HCT116 (cell line): ENCODE results near the gene ERBB4. TPM values are rescaled to one million over a fixed set of nuclear protein-coding genes. Genes with fewer than 3 reads are reported as not detected.

Experiments
- ATAC-seq: fragments of 200-7000 bp; cut with Tn5 transposase; 2 replicates; pipeline ENCODE4 v1.9.1; 2020; ENCODE audit warnings: mild to moderate bottlenecking, moderate library complexity
- BruUV-seq: library from RNA; stranded (reverse); fragments of 400-500 nt; replicated peaks from 2 replicates; lab custom pipeline; 2021; lab: Mats Ljungman, UMichigan
- CTCF ChIA-PET: fragments of 300-600 bp; sonication (Branson Sonifier 250); formaldehyde crosslinking; loops from one replicate; lab custom pipeline; 2021; ENCODE audit warnings: antibody characterized with exemption; lab: Charles Lee
- POLR2A ChIA-PET: fragments of 300-600, 350-600 bp; sonication (Branson Sonifier 250); formaldehyde crosslinking; loops from one replicate; lab custom pipeline; 2021; ENCODE audit warnings: antibody characterized with exemption; lab: Charles Lee
- RAD21 ChIA-PET, 2 experiments: fragments of 300-600 bp; sonication (Branson Sonifier 250); formaldehyde crosslinking; loops; one replicate each; lab custom pipeline; 2023; ENCODE audit warnings: low total read pairs in 2 of 2; ENCODE audit not compliant: uncharacterized antibody in 2 of 2, unreplicated experiment in 2 of 2, low non-redundant PET in 1 of 2; lab: Charles Lee
- DNase-seq: peaks from one replicate; pipeline ENCODE4 v3.0.0-alpha.2; 2010; ENCODE audit warnings: low read depth, low spot score
- H2AFZ ChIP-seq: fragments of 200-600 bp; shearing (Covaris generic), sonication (generic); 2 replicates; pipeline ENCODE4 v1.6.1; 2017; ENCODE audit warnings: low read depth, mixed run types, mixed read lengths, antibody characterized with exemption, low read length; ENCODE audit not compliant: poor library complexity, severe bottlenecking
- H3K27ac ChIP-seq: 2 replicates; pipeline ENCODE4 v1.5.1; 2012; ENCODE audit warnings: low read depth, low read length
- H3K27me3 ChIP-seq: fragments of 200-600 bp; sonication (generic); 2 replicates; pipeline ENCODE4 v1.6.1; 2016; ENCODE audit warnings: mixed run types, low read length, mixed read lengths; ENCODE audit not compliant: insufficient read depth
- H3K36me3 ChIP-seq, 2 experiments: fragments of 200-500 bp in 1 of 2; fragments of 200-600 bp in 1 of 2; sonication (Bioruptor generic) in 1 of 2; sonication (generic) in 1 of 2; 2 replicates each; pipeline versions ENCODE4 v1.5.1 to v1.6.1; 2014 to 2016; ENCODE audit warnings: low read length in 2 of 2, inconsistent platforms in 1 of 2, mixed read lengths in 1 of 2, mixed run types in 1 of 2; ENCODE audit not compliant: insufficient read depth in 2 of 2, control insufficient read depth in 1 of 2
- H3K4me1 ChIP-seq, 2 experiments: fragments of 200-600 bp in 1 of 2; sonication (generic) in 1 of 2; 2 replicates each; pipeline versions ENCODE4 v1.5.1 to v1.6.1; 2012 to 2017; ENCODE audit warnings: low read length in 2 of 2, inconsistent platforms in 1 of 2, mild to moderate bottlenecking in 1 of 2, mixed read lengths in 1 of 2, mixed run types in 1 of 2, moderate library complexity in 1 of 2; ENCODE audit not compliant: insufficient read depth in 2 of 2, control insufficient read depth in 1 of 2
- H3K4me2 ChIP-seq: fragments of 200-600 bp; sonication (generic); 2 replicates; pipeline ENCODE4 v1.6.1; 2017; ENCODE audit warnings: mixed run types, low read length, mixed read lengths
- H3K4me3 ChIP-seq, 2 experiments: fragments of 200-600 bp in 1 of 2; sonication (generic) in 1 of 2; replicated peaks in 1 of 2; 2 replicates each; pipeline ENCODE4 v1.5.1; 2011 to 2016; ENCODE audit warnings: low read length in 2 of 2, control low read depth in 1 of 2, low read depth in 1 of 2, mild to moderate bottlenecking in 1 of 2, mixed read lengths in 1 of 2, mixed run types in 1 of 2
- H3K79me2 ChIP-seq: fragments of 200-600 bp; sonication (generic); 2 replicates; pipeline ENCODE4 v1.6.1; 2017; ENCODE audit warnings: mild to moderate bottlenecking, mixed run types, low read length, moderate library complexity, mixed read lengths; ENCODE audit not compliant: insufficient read depth
- H3K9ac ChIP-seq: fragments of 200-600 bp; sonication (generic); 2 replicates; pipeline ENCODE4 v1.6.1; 2016; ENCODE audit warnings: low read length, mixed read lengths
- H3K9me2 ChIP-seq: fragments of 200-600 bp; sonication (generic), shearing (Covaris generic); 2 replicates; pipeline ENCODE4 v1.6.1; 2017; ENCODE audit warnings: mixed run types, mild to moderate bottlenecking, moderate library complexity; ENCODE audit not compliant: insufficient read depth
- H3K9me3 ChIP-seq, 2 experiments: fragments of 200-500 bp in 1 of 2; fragments of 200-600 bp in 1 of 2; sonication (Bioruptor generic) in 1 of 2; sonication (generic) in 1 of 2; 2 replicates each; pipeline ENCODE4 v1.6.1; 2014 to 2017; ENCODE audit warnings: low read length in 2 of 2, mixed read lengths in 2 of 2, inconsistent platforms in 1 of 2, low read depth in 1 of 2, mild to moderate bottlenecking in 1 of 2, mixed run types in 1 of 2, moderate library complexity in 1 of 2; ENCODE audit not compliant: control insufficient read depth in 1 of 2, insufficient read depth in 1 of 2
- H4K20me1 ChIP-seq: fragments of 200-600 bp; sonication (generic), shearing (Covaris generic); 2 replicates; pipeline ENCODE4 v1.6.1; 2017; ENCODE audit warnings: mixed run types, mild to moderate bottlenecking, moderate library complexity; ENCODE audit not compliant: insufficient read depth
- CBX3 ChIP-seq: IDR thresholded peaks from 2 replicates; pipeline ENCODE4 v1.6.1; 2012; ENCODE audit warnings: low read depth
- CEBPB ChIP-seq: IDR thresholded peaks from 2 replicates; pipeline ENCODE4 v1.6.1; 2012; ENCODE audit warnings: low read depth
- EGR1 ChIP-seq: IDR thresholded peaks from 2 replicates; pipeline ENCODE4 v1.6.1; 2012; ENCODE audit warnings: low read depth
- ELF1 ChIP-seq: IDR thresholded peaks from 2 replicates; pipeline ENCODE4 v1.6.1; 2012; ENCODE audit warnings: low read depth, borderline replicate concordance
- EZH2 ChIP-seq: fragments of 200-600 bp; sonication (generic); IDR thresholded peaks from 2 replicates; pipeline ENCODE4 v1.6.1; 2017; ENCODE audit warnings: antibody characterized with exemption, mixed run types
- FOSL1 ChIP-seq: IDR thresholded peaks from 2 replicates; pipeline ENCODE4 v1.6.1; 2012; ENCODE audit warnings: low read depth
- JUND ChIP-seq: IDR thresholded peaks from 2 replicates; pipeline ENCODE4 v1.6.1; 2012
- POLR2A ChIP-seq: IDR thresholded peaks from 2 replicates; pipeline ENCODE4 v1.7.0; 2011; ENCODE audit warnings: borderline replicate concordance; ENCODE audit not compliant: insufficient read depth, insufficient read length; ENCODE audit errors: extremely low read depth
- POLR2AphosphoS5 ChIP-seq: IDR thresholded peaks from 2 replicates; pipeline ENCODE4 v1.6.1; 2011; ENCODE audit warnings: mild to moderate bottlenecking, low read depth, low read length, moderate library complexity
- RAD21 ChIP-seq: IDR thresholded peaks from 2 replicates; pipeline ENCODE4 v1.6.1; 2012; ENCODE audit warnings: low read depth, mild to moderate bottlenecking
- SIN3A ChIP-seq: IDR thresholded peaks from 2 replicates; pipeline ENCODE4 v1.6.1; 2012; ENCODE audit warnings: low read depth
- SP1 ChIP-seq: IDR thresholded peaks from 2 replicates; pipeline ENCODE4 v1.6.1; 2012; ENCODE audit warnings: low read depth
- SRF ChIP-seq: IDR thresholded peaks from 2 replicates; pipeline ENCODE4 v1.6.1; 2012; ENCODE audit warnings: low read depth
- TCF7L2 ChIP-seq: IDR thresholded peaks from 2 replicates; pipeline ENCODE4 v1.7.0; 2011; ENCODE audit warnings: borderline replicate concordance, inconsistent platforms; ENCODE audit not compliant: insufficient read depth, insufficient read length; ENCODE audit errors: extremely low read depth
- YY1 ChIP-seq: IDR thresholded peaks from 2 replicates; pipeline ENCODE4 v1.6.1; 2011; ENCODE audit warnings: low read length, low read depth, moderate library complexity, mild to moderate bottlenecking; ENCODE audit not compliant: insufficient replicate concordance; ENCODE audit errors: extremely low read depth
- ZNF274 ChIP-seq: fragments of 200-500 bp; sonication (Bioruptor generic); IDR thresholded peaks from 2 replicates; pipeline ENCODE4 v1.6.1; 2014; ENCODE audit warnings: mild to moderate bottlenecking, low read depth, low read length, inconsistent platforms
- intact Hi-C: fragments of 100-400 bp; cut with micrococcal nuclease; formaldehyde crosslinking; loops from 2 replicates; pipeline ENCODE4 v1.10.0; 2022
- total RNA-seq: library from RNA; stranded (reverse); gene quantifications from one replicate; pipeline ENCODE4 v1.2.1, GENCODE V29; 2021; ENCODE audit not compliant: unreplicated experiment
- TF ChIP-seq, protein P1 (sequence below): IDR thresholded peaks from 2 replicates; pipeline ENCODE4 v1.6.1; 2012; ENCODE audit warnings: low read depth
- TF ChIP-seq, protein P2 (sequence below): IDR thresholded peaks from 2 replicates; pipeline ENCODE4 v1.6.1; 2012
- TF ChIP-seq, protein P3 (sequence below): IDR thresholded peaks from 2 replicates; pipeline ENCODE4 v1.6.1; 2011; ENCODE audit warnings: mild to moderate bottlenecking, low read length, moderate library complexity; ENCODE audit not compliant: insufficient replicate concordance; ENCODE audit errors: extremely low read depth
- TF ChIP-seq, protein P4 (sequence below): IDR thresholded peaks from 2 replicates; pipeline ENCODE4 v1.6.1; 2012

ERBB4 gene
- total RNA-seq, 1 experiment from 2014 or later: 0.10 TPM

DNA sequence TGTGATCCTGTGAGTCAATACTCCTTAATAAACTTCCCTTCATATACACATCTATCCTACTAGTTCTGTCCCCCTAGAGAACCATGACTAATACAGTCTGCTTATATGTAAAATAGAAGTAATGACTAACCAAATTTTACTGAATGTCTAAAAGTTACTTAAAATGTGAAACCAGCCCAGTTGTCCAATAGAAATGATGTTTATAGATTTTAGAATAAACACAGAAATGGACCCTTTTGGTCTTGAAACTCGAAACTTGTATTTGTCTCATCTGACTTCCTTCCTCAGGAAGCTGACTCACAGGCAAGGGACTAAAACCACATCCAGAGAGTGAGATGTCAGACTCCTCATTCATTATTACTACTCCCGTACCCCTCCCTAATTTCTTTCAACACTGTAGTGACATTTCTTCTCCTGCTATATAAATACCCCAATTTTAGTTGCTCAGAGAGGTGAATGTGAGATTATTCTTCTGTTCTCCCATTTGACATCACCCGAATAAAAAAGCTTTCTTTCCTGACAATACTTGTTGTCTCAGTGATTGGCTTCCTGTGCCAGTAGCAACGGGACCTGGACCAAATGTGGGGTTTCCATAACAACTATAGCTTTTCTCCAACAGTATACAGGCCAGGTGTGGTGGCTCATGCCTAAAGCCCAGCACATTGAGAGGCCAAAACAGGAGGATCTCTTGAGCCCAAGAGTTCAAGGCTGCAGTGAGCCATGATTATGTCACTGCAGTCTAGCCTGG lies 486.0 kb downstream of the ERBB4 start (continued):
- TF ChIP-seq CEBPB (no peak), ELF1 (no peak), CBX3 (no peak), SIN3A (no peak), FOSL1 (no peak), JUND (no peak)
- TF ChIP-seq, all 23 proteins: peak for 0

DNA sequence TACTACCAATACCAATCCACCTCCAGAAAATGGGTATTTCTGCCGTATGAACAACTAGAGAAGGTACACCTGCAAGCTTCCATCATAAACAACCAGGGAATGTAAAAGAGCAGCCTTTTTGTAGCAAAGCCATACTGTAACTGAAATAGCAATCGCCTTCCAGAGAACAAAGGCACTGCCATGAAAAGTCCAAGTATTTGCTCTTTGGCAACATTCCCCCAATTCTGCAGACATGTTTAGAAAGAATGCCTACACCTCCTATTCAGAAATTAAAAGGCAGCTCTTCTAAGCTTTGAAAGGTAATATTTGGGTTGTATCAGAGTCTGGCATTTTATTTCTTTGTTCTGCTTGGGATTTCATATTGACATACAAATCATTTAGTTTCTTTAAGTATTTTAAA lies 487.7 kb downstream of the ERBB4 start:
- no peak overlapping the region for H3K4me3 ChIP-seq
- H4K20me1 ChIP-seq: no peaks in the 10 kb centered on the region
- ChIA-PET POLR2A (no interaction called here), RAD21 (no interaction called here), CTCF (no interaction called here)
- H3K79me2 ChIP-seq: no peaks in the 10 kb centered on the region
- H3K9me2 ChIP-seq: no peaks in the 10 kb centered on the region
- no peaks in the 10 kb centered on the region for H3K27me3 ChIP-seq
- H3K4me2 ChIP-seq: no peak overlapping the region
- ATAC-seq: no peak
- H3K36me3 ChIP-seq: no peaks in the 10 kb centered on the region
- H3K4me1 ChIP-seq: no peaks in the 10 kb centered on the region
- no peak overlapping the region for H2AFZ ChIP-seq
- no peaks in the 10 kb centered on the region; a peak in 1 of 4 replicates for H3K9me3 ChIP-seq
- TF ChIP-seq POLR2AphosphoS5: no peak
- no peak for TF ChIP-seq JUND
- no peak for TF ChIP-seq SRF
- TF ChIP-seq POLR2A: no peak
- TF ChIP-seq, protein P1, sequence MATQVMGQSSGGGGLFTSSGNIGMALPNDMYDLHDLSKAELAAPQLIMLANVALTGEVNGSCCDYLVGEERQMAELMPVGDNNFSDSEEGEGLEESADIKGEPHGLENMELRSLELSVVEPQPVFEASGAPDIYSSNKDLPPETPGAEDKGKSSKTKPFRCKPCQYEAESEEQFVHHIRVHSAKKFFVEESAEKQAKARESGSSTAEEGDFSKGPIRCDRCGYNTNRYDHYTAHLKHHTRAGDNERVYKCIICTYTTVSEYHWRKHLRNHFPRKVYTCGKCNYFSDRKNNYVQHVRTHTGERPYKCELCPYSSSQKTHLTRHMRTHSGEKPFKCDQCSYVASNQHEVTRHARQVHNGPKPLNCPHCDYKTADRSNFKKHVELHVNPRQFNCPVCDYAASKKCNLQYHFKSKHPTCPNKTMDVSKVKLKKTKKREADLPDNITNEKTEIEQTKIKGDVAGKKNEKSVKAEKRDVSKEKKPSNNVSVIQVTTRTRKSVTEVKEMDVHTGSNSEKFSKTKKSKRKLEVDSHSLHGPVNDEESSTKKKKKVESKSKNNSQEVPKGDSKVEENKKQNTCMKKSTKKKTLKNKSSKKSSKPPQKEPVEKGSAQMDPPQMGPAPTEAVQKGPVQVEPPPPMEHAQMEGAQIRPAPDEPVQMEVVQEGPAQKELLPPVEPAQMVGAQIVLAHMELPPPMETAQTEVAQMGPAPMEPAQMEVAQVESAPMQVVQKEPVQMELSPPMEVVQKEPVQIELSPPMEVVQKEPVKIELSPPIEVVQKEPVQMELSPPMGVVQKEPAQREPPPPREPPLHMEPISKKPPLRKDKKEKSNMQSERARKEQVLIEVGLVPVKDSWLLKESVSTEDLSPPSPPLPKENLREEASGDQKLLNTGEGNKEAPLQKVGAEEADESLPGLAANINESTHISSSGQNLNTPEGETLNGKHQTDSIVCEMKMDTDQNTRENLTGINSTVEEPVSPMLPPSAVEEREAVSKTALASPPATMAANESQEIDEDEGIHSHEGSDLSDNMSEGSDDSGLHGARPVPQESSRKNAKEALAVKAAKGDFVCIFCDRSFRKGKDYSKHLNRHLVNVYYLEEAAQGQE: no peak
- no peak for TF ChIP-seq EZH2
- TF ChIP-seq, protein P2, sequence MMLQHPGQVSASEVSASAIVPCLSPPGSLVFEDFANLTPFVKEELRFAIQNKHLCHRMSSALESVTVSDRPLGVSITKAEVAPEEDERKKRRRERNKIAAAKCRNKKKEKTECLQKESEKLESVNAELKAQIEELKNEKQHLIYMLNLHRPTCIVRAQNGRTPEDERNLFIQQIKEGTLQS: no peak
- no peak for TF ChIP-seq RAD21
- no peak for TF ChIP-seq EGR1
- no peak for TF ChIP-seq TCF7L2
- TF ChIP-seq YY1: no peak
- no peak for TF ChIP-seq CBX3
- TF ChIP-seq, protein P3, sequence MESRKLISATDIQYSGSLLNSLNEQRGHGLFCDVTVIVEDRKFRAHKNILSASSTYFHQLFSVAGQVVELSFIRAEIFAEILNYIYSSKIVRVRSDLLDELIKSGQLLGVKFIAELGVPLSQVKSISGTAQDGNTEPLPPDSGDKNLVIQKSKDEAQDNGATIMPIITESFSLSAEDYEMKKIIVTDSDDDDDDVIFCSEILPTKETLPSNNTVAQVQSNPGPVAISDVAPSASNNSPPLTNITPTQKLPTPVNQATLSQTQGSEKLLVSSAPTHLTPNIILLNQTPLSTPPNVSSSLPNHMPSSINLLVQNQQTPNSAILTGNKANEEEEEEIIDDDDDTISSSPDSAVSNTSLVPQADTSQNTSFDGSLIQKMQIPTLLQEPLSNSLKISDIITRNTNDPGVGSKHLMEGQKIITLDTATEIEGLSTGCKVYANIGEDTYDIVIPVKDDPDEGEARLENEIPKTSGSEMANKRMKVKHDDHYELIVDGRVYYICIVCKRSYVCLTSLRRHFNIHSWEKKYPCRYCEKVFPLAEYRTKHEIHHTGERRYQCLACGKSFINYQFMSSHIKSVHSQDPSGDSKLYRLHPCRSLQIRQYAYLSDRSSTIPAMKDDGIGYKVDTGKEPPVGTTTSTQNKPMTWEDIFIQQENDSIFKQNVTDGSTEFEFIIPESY: no peak
- no peak for TF ChIP-seq ELF1
- TF ChIP-seq, protein P4, sequence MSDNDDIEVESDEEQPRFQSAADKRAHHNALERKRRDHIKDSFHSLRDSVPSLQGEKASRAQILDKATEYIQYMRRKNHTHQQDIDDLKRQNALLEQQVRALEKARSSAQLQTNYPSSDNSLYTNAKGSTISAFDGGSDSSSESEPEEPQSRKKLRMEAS: no peak
- TF ChIP-seq ZNF274: no peak
- TF ChIP-seq SP1: no peak
- BruUV-seq: no TSS peak
- DNase-seq: no peak
- intact Hi-C loops: no loop called here
- no peak overlapping the region for H3K27ac ChIP-seq
- no peak overlapping the region for H3K9ac ChIP-seq
